H1 (cell line): ENCODE data around the gene P2RX2. TPM values are rescaled to one million over a fixed set of nuclear protein-coding genes. Genes with fewer than 3 reads are reported as not detected.

Experiments
- CREB1 ChIP-seq: IDR thresholded peaks from 2 replicates; pipeline ENCODE4 v1.6.1; 2012; ENCODE audit warnings: inconsistent platforms
- SIN3A ChIP-seq, 2 experiments: IDR thresholded peaks in 1 of 2; conservative IDR thresholded peaks in 1 of 2; 2 replicates each; pipeline ENCODE4 v1.6.1; 2011 to 2012; ENCODE audit warnings: low read length in 2 of 2, improper control_type of control experiment in 1 of 2, low read depth in 1 of 2, mild to moderate bottlenecking in 1 of 2
- SUZ12 ChIP-seq: fragments of 200-600 bp; sonication (generic); IDR thresholded peaks from 2 replicates; pipeline ENCODE4 v1.6.1; 2012; ENCODE audit warnings: mild to moderate bottlenecking, inconsistent platforms, low read length, moderate library complexity, mixed read lengths
- ZNF274 ChIP-seq: IDR thresholded peaks from 2 replicates; pipeline ENCODE4 v1.7.0; 2012; ENCODE audit warnings: low read length, borderline replicate concordance; ENCODE audit errors: extremely low read depth
- polyA plus RNA-seq, 7 experiments: library from polyadenylated mRNA; depleted of rRNA in 3 of 7; stranded (reverse) in 5 of 7; unstranded in 2 of 7; fragments of >200 nt in 5 of 7; fragments of 200-250 nt in 2 of 7; gene quantifications; 1 replicate in 5 of 7; 2 replicates in 1 of 7; 4 replicates in 1 of 7; pipeline versions ENCODE4 v1.2.1 to v1.2.3, GENCODE V29; 2011 to 2013; ENCODE audit warnings: missing spikeins in 2 of 7, mixed read lengths in 2 of 7
- total RNA-seq: library from RNA; stranded (reverse); fragmentation: NEBNext Ultra II Directional; extraction: Animal tissue kit (Norgen Biotek cat#: 25700); gene quantifications from 2 replicates; pipeline ENCODE4 v1.2.1, GENCODE V29; 2021

P2RX2 gene
- total and polyA plus RNA-seq, 2 of the 8 experiments (the other 6 are each of a cell fraction or from before 2014, with no cell fraction given): 0.84 to 2.2 TPM

- TF ChIP-seq SUZ12 (no peak), CREB1 (no peak), ZNF274 (no peak), SIN3A (conservative IDR thresholded peaks at IDR 0.05 in 1 of 2, IDR thresholded peaks at IDR 0.05 in 1 of 2; ENCODE audit: low read depth in 1 of 2, low read length in 2 of 2) (no peak)
Observed at GRCh38 chr12:132568826-132569480, 49.6 kb upstream of the P2RX2 start (continued).
